Mucosa of descending colon (tissue), 3 donors: ENCODE data around the gene MYO1G. TPM values are rescaled to one million over a fixed set of nuclear protein-coding genes. Genes with fewer than 3 reads are reported as not detected.

Experiments used
- ATAC-seq: fragments of 200-7000 bp; cut with Tn5 transposase; one replicate; pipeline ENCODE4 v1.9.1; 2020; ENCODE audit warnings: mild to moderate bottlenecking, moderate library complexity
- DNase-seq, 3 donors: peaks; one replicate each; pipeline ENCODE4 v3.0.0-alpha.2; 2020
- H3K36me3 ChIP-seq: fragments of 200-600 bp; one replicate; pipeline ENCODE4 v1.8.0; 2021; ENCODE audit warnings: low read depth, mild to moderate bottlenecking
- H3K4me1 ChIP-seq: fragments of 200-600 bp; one replicate; pipeline ENCODE4 v1.8.0; 2021; ENCODE audit warnings: low read depth, mild to moderate bottlenecking
- H3K4me3 ChIP-seq: fragments of 200-600 bp; one replicate; pipeline ENCODE4 v1.8.0; 2021; ENCODE audit warnings: mild to moderate bottlenecking
- H3K9me3 ChIP-seq: fragments of 200-600 bp; one replicate; pipeline ENCODE4 v1.8.0; 2021; ENCODE audit warnings: mild to moderate bottlenecking
- intact Hi-C, 2 donors: fragments of 100-400 bp; cut with DNase I in 1 of 2; cut with micrococcal nuclease in 1 of 2; formaldehyde crosslinking; loops; one replicate each; pipeline versions ENCODE4 v1.11.0 to v1.11.1; 2022; cut with DNase I, micrococcal nuclease
- total RNA-seq, 3 donors: library from RNA; stranded (reverse); fragmentation: NEBNext Ultra II Directional in 2 of 3; extraction: Animal tissue kit (Norgen Biotek cat#: 25700) in 2 of 3; gene quantifications; one replicate each; pipeline versions ENCODE4 v1.2.1 to v1.2.4, GENCODE V29; 2021 to 2023
- TF ChIP-seq, protein P1 (sequence below): fragments of 200-600 bp; IDR thresholded peaks from one replicate; pipeline ENCODE4 v1.8.0; 2022; ENCODE audit warnings: antibody characterized with exemption, mild to moderate bottlenecking
- donor health status: DM: no; HTN: no; CAD: no; lungs with moderate emphysema.
- donor health status: DM: no; HTN: no; CAD: no.
- donor health status: DM: no; HTN: yes; CAD: no.

The MYO1G gene
- total RNA-seq, 3 donors from 2014 or later: 3.8 to 6.9 (median 3.9) TPM

DNA sequence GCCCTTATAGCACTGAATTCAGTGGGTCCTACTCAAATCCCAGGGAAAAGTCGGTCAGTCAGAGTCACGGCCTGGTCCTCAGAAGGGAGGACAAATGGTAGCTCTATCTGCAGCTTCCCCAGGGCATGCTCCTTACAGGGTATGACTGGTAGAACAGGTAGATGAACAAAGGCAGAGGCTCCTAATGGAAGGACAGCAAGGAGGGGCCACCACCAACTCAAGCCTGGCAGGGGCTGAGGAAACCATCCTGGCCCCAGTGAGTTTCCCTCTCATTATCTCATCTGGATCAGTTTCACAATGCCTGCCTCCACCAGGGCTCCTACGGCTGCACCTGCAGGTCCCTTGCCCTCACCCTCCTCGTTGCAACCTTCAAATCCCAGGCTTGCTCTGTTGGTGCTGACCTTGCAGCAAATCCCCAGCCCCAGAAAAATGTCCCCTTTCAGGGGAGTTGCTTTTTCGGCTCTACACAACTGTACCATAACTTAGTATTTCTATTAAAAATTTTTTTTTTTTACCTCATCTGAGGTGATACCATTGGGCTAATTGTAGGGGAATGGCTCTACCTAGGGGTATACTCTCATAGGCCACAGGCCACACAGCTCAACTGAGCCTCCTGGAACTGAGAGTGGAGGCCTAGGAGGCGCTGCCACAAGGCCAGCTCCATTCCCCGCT is 2.4 kb upstream of the MYO1G start:
- DNase-seq (no peak), ATAC-seq (no peak)
- peaks cover 5% of the 10 kb centered on the region for H3K36me3 ChIP-seq
- intact Hi-C loops: no loop called here
- peaks cover 17% of the 10 kb centered on the region for H3K4me1 ChIP-seq
- no peaks in the 10 kb centered on the region for H3K9me3 ChIP-seq
- H3K4me3 ChIP-seq: no peak overlapping the region
- TF ChIP-seq, protein P1, sequence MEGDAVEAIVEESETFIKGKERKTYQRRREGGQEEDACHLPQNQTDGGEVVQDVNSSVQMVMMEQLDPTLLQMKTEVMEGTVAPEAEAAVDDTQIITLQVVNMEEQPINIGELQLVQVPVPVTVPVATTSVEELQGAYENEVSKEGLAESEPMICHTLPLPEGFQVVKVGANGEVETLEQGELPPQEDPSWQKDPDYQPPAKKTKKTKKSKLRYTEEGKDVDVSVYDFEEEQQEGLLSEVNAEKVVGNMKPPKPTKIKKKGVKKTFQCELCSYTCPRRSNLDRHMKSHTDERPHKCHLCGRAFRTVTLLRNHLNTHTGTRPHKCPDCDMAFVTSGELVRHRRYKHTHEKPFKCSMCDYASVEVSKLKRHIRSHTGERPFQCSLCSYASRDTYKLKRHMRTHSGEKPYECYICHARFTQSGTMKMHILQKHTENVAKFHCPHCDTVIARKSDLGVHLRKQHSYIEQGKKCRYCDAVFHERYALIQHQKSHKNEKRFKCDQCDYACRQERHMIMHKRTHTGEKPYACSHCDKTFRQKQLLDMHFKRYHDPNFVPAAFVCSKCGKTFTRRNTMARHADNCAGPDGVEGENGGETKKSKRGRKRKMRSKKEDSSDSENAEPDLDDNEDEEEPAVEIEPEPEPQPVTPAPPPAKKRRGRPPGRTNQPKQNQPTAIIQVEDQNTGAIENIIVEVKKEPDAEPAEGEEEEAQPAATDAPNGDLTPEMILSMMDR: no peak

DNA sequence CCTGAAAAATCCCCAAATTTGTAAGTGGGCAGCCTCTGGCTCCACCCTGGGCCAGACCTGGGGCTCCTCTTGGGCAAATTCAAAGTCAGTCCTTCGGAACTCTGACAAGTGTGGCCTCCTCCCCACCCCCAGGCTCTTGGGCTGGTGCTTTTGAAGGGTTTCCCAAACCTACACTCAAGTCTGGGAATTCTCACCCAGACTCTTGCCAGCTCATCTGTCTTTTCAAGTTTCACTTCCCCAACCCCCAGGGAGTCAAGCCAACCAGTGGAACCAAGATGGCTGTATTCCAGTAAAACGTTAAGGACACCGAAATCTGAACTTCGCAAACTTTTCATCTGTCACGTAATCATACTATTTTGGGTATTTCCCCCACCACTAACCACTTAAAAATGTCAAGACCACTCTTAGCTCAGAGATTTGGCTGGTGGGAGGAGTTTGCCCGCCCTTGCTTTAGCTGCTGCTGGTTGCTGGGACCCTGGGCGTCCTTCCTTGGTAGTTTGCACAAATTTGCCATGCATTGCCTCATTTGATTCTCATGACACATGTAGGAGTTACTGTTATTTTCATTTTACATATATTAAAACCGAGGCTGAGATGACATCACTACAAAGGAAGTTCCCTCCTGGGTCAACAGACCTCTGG is 1.7 kb upstream of the MYO1G start:
- Histone ChIP-seq H3K4me1 (peaks cover 15% of the 10 kb centered on the region), H3K9me3 (no peaks in the 10 kb centered on the region), H3K4me3 (no peak overlapping the region), H3K36me3 (peaks cover 5% of the 10 kb centered on the region)
- ATAC-seq: no peak
- no peak for DNase-seq
- TF ChIP-seq, protein P1: no peak
- intact Hi-C loops: no loop called here

DNA sequence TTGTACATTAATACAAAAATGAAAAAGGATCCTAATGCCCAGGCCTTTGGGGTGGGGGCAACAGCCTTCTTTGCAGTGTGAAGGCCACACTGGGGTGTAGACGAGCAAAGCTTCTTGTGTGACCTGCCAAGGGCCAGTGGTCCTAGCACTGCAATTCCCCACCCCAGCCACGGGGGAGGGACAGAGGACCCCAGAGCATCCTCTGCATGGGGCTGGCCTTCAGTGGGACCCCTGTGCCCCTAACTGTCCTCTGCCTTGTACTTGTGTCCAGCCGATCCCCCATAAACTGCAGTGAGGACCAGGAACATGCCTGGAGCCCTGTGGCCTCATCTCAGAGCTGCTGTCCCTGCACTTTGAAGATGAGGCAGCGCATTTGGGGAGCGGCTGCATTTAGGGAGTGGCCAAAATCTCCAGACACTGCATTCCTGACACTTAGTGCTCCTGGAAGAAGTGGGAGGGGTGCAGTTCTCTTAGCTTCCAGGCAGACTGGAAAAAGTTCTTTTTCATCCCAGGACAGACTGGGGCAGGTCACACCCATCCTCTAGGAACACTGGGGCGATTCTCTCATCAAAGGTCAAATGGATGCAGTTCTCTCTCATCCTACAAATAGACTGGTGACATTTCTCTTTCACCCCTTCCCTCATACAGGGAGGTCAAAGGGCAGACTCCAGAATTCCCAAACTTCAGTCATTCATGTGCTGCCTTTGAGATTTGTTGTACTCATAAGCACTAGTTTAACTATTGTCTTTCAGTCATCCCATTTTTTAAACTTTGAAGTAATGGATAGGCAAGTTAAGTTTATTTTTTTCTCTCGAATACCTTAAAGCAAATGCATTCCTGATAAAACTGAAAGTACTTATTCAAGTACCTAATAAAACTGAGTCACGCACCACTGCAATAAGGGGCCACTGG is 922 bp upstream of the MYO1G start:
- ATAC-seq: no peak
- Histone ChIP-seq H3K4me3 (no peak overlapping the region), H3K36me3 (peaks cover 5% of the 10 kb centered on the region), H3K4me1 (peaks cover 7% of the 10 kb centered on the region), H3K9me3 (no peaks in the 10 kb centered on the region)
- no peak for DNase-seq
- TF ChIP-seq, protein P1: no peak
- intact Hi-C loops: no loop called here

DNA sequence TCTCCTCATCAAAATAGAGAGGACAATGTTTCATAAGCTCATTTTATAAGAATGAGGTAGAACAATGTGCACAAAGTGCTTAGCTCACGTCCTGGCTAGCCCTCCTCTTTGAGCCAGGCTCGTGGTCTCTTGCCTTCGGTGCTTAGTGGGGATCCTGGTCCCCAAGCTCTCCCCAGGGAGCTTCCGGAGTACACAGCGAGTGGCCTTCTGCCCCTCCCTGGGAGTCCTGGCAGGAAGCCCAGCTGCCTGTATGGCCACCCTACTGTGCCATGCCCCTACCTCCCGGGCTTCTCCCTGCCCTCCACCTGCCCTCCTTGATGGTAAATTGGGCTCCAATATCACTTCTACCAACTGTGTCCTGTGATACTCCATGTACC is 868 bp downstream of the MYO1G start:
- TF ChIP-seq, protein P1: no peak
- no peaks in the 10 kb centered on the region for H3K9me3 ChIP-seq
- peak; percentile 3 for ATAC-seq
- H3K4me1 ChIP-seq: peaks cover 7% of the 10 kb centered on the region
- intact Hi-C loops: no loop called here
- peak in 2 of 3 donors; percentile 49 to 70 for DNase-seq
- H3K36me3 ChIP-seq: peaks cover under 1% of the 10 kb centered on the region
- no peak overlapping the region for H3K4me3 ChIP-seq

DNA sequence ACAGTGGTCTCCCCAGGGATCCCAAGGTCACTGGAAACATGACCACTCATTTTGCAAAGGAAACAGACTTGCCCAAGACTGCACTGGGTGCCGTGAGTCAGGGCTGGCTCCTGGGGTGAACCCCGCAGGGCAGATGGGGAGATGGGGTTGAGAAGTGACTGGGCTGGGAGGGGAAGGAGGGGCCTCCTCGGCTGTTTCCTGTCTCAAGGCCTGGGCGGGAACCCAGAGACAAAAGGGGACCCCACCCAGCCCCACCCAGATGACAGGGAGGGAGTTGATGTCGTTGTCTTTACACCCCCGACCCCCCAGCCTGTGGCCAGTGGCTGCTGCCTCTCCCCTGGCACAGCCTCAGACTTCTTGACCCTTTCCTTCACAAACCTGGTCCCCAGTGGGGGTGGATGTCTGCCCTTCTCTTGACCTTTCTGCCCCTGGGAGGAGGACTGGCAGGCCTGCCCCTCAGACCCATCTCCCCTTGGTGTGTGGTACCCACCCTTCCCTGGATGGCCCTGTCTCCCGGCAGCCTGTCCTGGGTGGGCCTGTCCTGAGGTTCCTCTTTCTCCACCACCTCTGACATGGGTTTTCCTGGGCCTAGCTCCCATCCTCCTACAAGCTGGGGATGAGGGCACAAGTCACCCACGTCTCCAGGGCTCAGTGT is 1.4 kb downstream of the MYO1G start:
- intact Hi-C loops: no loop called here
- ATAC-seq (peak; percentile 33), DNase-seq (peak in 1 of 3 donors; percentile 79)
- Histone ChIP-seq H3K4me1 (peaks cover 7% of the 10 kb centered on the region), H3K4me3 (no peak overlapping the region), H3K9me3 (no peaks in the 10 kb centered on the region), H3K36me3 (no peaks in the 10 kb centered on the region)
- TF ChIP-seq, protein P1: no peak
